ENCODE data around the gene RPL38.

Gene RPL38

DNA sequence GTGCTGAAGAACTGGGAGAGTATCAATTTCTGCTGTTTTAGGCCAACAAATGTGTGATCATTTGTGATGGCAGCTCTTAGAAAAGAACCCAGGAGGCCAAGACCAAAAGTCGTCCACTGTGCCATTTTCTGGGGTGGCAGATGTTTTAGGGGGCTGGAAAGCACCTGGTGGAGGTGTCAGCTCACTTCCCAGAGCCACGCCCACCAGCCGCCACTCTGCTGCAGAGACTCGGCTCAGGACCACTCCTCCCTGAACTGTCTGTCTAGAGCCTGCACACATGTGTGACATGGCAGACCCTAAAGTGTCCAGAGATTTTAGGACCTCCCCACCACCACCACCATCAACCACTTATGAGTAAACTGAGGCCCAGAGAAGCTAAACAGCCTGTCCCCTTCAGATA is 23.9 kb upstream of the RPL38 start:
- Histone ChIP-seq H3K4me2 (no peak overlapping the region), H3K9ac (no peak overlapping the region)

DNA sequence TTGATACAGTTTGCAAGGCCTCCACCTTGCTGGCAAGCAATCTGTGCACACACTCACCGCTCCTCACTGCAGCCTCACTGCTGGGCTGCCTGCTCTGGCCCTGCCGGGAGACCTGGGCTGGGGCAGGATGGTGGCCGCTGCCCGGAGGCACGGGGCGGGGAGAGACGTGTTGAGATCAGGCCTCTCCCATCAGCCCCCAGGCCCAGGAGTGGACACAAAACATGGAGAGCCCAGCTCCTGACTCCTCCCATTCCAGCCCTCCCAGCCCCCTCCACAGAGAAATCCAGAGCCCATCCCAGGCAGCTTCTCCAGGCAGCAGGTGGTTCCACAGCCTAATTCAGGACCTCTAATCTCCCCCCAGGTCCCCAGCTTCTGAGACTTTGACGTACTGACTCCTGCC is 23.1 kb upstream of the RPL38 start:
- H3K27me3 ChIP-seq (ENCODE audit: insufficient read depth, low read depth) = peaks cover 73% of the 10 kb centered on the region
- no peak overlapping the region for H3K4me3 ChIP-seq (IDR thresholded peaks at IDR 0.05; ENCODE audit: insufficient read depth, low read depth, low read length)
- TF ChIP-seq, protein P1, sequence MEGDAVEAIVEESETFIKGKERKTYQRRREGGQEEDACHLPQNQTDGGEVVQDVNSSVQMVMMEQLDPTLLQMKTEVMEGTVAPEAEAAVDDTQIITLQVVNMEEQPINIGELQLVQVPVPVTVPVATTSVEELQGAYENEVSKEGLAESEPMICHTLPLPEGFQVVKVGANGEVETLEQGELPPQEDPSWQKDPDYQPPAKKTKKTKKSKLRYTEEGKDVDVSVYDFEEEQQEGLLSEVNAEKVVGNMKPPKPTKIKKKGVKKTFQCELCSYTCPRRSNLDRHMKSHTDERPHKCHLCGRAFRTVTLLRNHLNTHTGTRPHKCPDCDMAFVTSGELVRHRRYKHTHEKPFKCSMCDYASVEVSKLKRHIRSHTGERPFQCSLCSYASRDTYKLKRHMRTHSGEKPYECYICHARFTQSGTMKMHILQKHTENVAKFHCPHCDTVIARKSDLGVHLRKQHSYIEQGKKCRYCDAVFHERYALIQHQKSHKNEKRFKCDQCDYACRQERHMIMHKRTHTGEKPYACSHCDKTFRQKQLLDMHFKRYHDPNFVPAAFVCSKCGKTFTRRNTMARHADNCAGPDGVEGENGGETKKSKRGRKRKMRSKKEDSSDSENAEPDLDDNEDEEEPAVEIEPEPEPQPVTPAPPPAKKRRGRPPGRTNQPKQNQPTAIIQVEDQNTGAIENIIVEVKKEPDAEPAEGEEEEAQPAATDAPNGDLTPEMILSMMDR (conservative IDR thresholded peaks at IDR 0.05; ENCODE audit: low read depth, low read length) = no peak
- no peaks in the 10 kb centered on the region for H4K20me1 ChIP-seq (ENCODE audit: insufficient read depth)
- H3K36me3 ChIP-seq (ENCODE audit: insufficient read depth) = no peaks in the 10 kb centered on the region
- no peak overlapping the region for H3K4me2 ChIP-seq
- H3K27ac ChIP-seq = no peak overlapping the region
- H3K9ac ChIP-seq = no peak overlapping the region
- no peaks in the 10 kb centered on the region for H3K79me2 ChIP-seq (ENCODE audit: insufficient read depth, low read depth)
- no peak overlapping the region for H2AFZ ChIP-seq (ENCODE audit: low read depth)
- no peaks in the 10 kb centered on the region for H3K4me1 ChIP-seq (ENCODE audit: low read depth, poor library complexity, severe bottlenecking)

More for the DNA sequence above, 23.9 kb upstream of the RPL38 start:
- peaks cover 76% of the 10 kb centered on the region for H3K27me3 ChIP-seq (ENCODE audit: insufficient read depth, low read depth)
- no peaks in the 10 kb centered on the region for H3K4me1 ChIP-seq (ENCODE audit: low read depth, poor library complexity, severe bottlenecking)
- H3K4me3 ChIP-seq (IDR thresholded peaks at IDR 0.05; ENCODE audit: insufficient read depth, low read depth, low read length) = no peak overlapping the region
- H4K20me1 ChIP-seq (ENCODE audit: insufficient read depth) = no peaks in the 10 kb centered on the region
- H2AFZ ChIP-seq (ENCODE audit: low read depth) = no peak overlapping the region
- TF ChIP-seq, protein P1 (conservative IDR thresholded peaks at IDR 0.05; ENCODE audit: low read depth, low read length) = no peak
- H3K36me3 ChIP-seq (ENCODE audit: insufficient read depth) = no peaks in the 10 kb centered on the region
- no peaks in the 10 kb centered on the region for H3K79me2 ChIP-seq (ENCODE audit: insufficient read depth, low read depth)
- no peak overlapping the region for H3K27ac ChIP-seq

DNA sequence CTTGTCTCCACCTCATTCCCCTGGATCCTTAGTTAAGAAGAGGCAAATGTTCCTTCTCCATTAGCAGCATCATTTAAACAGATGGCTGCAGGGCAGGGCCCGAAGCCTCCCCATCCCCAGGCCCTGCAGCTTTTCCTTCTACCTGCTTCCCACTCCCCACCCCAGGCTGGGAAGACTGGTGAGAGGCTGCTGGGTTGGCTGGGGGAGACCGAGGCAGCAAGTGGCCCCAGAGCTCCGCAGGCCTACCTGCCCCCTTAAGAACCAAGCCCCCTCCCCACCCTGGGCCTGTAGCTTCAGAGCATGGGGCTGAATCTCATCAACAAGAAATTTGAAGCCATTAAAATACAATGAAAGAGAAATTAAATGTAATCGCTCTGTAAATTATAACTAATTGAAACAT is 22.1 kb upstream of the RPL38 start:
- Histone ChIP-seq H3K4me1 (ENCODE audit: low read depth, poor library complexity, severe bottlenecking) (no peaks in the 10 kb centered on the region), H2AFZ (ENCODE audit: low read depth) (no peak overlapping the region), H3K27ac (no peak overlapping the region), H3K79me2 (ENCODE audit: insufficient read depth, low read depth) (no peaks in the 10 kb centered on the region), H3K4me3 (IDR thresholded peaks at IDR 0.05; ENCODE audit: insufficient read depth, low read depth, low read length) (no peak overlapping the region), H3K36me3 (ENCODE audit: insufficient read depth) (no peaks in the 10 kb centered on the region), H3K27me3 (ENCODE audit: insufficient read depth, low read depth) (peaks cover 80% of the 10 kb centered on the region), H3K9ac (no peak overlapping the region), H4K20me1 (ENCODE audit: insufficient read depth) (no peaks in the 10 kb centered on the region), H3K4me2 (no peak overlapping the region)
- TF ChIP-seq, protein P1 (conservative IDR thresholded peaks at IDR 0.05; ENCODE audit: low read depth, low read length) = no peak

DNA sequence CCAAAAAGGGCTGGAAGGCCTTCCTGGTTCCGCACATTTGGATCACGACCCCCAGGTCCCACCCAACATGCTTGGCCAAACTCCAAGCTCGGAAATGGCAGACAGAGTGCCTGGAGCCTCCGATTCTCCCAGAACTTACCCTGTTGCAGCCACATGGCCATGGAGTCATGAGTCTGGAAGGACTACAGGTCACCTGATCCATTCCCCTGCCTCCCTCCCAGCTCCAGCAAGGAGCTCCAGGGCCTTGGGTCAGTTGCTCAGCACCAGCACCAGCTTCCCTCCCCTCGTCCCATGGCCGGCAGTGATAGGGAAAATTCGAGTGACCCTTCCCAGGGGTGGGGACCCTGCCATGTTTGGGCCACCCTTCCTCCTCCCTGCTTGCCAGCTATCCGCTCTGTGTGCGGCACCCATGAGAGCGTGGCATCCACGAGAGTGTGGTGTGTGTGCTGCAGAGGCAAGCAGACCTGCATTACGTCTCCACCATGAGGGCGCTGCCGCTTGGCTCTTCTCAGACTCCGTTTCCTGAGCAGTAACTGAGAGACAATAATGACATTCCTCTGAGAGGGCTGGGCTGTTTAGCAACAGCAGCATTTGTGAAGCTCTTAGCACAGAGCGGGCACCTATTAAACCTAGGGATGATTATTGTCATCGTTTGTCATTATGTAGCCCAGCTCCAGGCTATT is 21.3 kb upstream of the RPL38 start:
- H3K27ac ChIP-seq = no peak overlapping the region
- no peaks in the 10 kb centered on the region for H3K79me2 ChIP-seq (ENCODE audit: insufficient read depth, low read depth)
- no peaks in the 10 kb centered on the region for H3K36me3 ChIP-seq (ENCODE audit: insufficient read depth)
- peaks cover 77% of the 10 kb centered on the region for H3K27me3 ChIP-seq (ENCODE audit: insufficient read depth, low read depth)
- no peak overlapping the region for H3K9ac ChIP-seq
- H3K4me3 ChIP-seq (IDR thresholded peaks at IDR 0.05; ENCODE audit: insufficient read depth, low read depth, low read length) = no peak overlapping the region
- no peak overlapping the region for H3K4me2 ChIP-seq
- H2AFZ ChIP-seq (ENCODE audit: low read depth) = no peak overlapping the region
- no peaks in the 10 kb centered on the region for H3K4me1 ChIP-seq (ENCODE audit: low read depth, poor library complexity, severe bottlenecking)
- TF ChIP-seq, protein P1 (conservative IDR thresholded peaks at IDR 0.05; ENCODE audit: low read depth, low read length) = no peak
- H4K20me1 ChIP-seq (ENCODE audit: insufficient read depth) = no peaks in the 10 kb centered on the region
